IPS-11a (cell line): Measurements from ENCODE around the gene TNFAIP8L2.
A peak's percentile ranks its signal among the peaks of the same experiment; 100 is the strongest.

Experiments used
- H3K4me3 ChIP-seq: one replicate; pipeline ENCODE4 v1.5.1; 2013; ENCODE audit warnings: low read depth, low read length, control low read depth

The TNFAIP8L2 gene

DNA sequence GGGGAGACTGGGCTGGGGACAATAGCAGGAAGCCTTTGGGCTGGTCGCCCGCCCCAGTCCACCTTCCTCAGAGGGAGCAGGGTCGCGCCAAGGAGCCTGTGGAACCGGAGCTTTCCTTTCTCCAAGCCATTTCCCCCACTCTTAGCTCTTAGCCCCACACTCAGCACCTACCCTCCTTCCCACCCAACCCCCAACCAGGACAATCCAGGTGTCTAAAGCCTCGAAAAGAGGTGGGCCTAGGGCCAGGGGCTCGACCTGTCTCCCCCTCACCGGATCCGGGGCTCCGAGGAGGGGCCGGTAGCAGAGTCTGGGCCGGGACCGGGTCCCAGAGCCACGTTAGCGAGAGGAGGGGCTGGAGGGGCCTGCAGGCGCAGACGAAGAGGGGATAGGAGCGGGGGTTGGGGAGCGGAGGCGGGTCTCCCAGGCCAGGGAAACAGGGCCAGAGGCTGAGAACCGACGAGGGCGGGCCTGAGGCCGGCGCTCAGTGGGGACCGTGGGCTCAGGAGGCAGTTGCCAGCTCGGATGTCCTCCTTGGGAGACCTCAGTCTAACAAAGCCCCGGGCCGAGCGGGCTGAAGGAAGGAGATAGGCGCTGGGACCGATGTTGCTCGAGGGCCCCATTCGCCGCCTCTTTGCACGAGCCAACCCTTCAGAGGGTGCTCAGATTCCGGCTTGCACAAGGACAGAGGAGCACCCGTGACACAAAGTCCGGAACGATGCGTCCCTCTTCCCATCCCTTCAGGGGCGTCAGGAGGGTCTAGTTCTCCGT is 11.0 kb upstream of the TNFAIP8L2 start:
- H3K4me3 ChIP-seq, result peak overlapping the region; percentile 77

DNA sequence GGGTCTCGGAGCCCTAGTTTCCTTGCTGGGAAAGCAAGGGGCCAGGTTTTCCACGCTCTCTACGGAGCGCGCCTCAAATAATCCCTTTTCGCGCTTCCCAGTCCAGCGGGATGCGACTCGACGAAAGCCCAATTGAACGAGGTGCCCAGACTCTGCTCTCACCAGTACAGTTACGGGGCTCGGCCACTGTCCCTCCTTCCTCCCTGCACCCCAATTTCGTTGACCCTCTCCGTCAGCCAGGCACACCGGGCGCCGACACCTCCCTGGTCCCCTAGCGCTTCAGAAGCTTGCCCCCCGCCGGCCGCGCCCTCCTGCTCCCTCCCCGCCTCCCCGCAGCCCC is 10.4 kb upstream of the TNFAIP8L2 start:
- H3K4me3 ChIP-seq, result peak overlapping the region; percentile 77

DNA sequence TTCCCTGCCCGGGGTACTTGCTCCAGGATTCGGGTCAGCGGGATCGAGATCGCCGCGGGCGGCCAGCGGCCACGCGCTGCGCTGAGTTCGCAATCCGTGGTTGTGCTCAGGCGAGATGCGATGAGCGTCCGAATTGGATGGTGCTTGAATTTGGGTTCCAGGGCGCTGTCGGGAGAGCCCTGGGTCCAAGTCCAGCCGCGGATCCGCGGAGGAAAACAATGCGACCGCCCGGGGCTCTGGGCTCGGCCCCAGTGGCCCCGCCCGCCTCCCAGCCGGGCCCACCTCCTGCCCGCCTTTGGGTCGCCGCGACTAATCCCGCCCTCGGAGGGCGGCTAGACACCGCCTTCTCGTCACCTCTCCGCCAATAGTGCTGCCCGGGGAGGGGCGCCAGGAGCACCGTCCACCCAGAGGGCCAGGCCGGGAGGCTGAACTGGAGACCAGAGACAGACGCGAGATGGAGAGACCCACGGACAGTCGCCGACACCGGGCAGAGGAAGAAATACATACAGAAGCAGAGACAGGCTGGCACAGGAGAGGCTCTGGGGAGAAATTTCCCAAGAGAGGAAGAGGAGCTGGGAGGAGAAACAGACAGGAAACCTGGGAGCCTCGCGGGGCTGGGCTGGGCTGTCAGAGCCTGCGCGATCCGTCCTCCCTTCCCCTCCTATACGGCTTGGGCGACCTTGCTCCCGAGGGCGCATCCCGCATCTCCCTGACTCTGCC is 9.9 kb upstream of the TNFAIP8L2 start, which contains the start of gene SEMA6C:
TSS of gene SEMA6C (minus strand) at position 220 of the 720 bp plus-strand sequence. CDS start 4,010 bp downstream, outside the sequence.
- H3K4me3 ChIP-seq, result peak within 1 kb of the TSS; percentile 77

DNA sequence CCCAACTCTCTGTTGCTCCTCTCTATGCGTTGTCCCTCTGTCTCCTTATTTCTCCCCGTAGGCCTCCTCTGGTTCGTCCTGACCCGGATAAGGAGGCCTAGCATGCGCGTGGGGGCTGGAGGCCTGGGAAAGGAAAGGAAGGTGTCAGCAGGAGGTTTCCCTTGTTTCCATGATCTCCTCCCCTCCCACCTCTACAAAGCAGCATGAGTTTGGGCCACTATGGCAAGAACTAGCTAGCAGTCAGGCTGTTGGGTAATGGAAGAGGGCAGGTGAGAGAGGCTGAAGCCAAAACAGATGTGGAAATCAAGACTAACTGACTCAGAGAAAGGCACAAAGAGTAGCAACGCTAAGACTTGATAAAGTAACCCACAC is 9.3 kb upstream of the TNFAIP8L2 start:
- H3K4me3 ChIP-seq, result peak overlapping the region; percentile 77

DNA sequence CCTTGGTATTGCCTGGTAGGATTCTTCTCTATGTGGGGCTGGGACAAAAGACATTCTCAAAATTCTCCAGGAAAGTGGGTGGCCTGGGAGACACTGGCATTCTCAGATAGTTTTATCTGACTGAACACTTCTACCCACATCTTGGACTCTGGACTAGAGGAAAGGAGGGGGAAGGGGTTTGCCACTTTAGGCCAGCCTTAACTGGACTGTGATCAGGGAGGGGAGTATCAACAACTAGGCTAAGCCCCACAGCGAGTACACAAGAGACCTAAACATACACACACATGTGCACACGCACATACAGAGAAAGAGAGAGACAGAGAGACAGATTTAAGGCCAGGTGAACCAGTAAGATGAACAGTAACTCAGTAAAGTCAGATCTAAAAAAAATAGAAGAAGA is 8.8 kb upstream of the TNFAIP8L2 start:
- no peak overlapping the region for H3K4me3 ChIP-seq

DNA sequence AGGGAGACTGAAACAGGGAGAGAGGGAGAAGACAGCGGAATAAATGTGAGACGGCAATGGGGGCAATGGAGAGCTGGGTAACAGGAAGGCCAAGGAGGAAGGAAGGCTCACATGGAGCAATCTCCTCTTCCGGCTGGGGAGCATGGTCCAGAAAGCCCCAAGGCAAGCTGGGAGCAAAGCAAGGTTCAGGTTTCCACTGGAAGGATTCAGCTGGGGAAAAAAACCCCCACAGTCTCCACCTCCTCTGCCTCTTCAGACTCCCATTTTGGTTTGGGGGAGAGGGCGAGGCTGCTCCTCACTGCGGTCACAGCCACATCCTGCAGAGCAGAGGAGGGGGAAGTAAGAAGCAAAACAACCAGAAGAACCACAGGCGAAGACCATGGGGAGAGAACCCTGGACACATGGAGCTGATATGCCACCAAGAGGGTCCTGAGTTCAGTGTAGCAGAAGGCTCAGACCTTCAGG is 650 bp downstream of the TNFAIP8L2 start:
- H3K4me3 ChIP-seq, result no peak overlapping the region

DNA sequence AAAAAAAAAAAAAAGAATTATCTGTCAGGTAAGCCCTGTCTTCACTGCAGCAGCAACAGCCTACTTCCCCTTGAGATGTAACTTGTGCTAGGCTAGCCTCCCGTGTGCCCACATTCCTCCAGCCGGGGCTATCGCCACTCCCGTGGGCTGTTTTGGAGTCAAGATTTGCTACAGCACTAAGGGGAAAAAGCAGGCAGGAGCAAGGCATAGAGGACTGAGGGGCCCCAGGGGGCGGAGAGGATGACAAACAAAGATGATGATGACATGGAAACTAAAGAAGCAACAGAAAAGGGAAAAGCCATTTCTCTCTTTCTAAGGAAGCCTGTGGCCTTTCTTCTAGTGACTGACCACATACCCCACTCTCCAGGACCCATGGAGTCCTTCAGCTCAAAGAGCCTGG is 1.9 kb downstream of the TNFAIP8L2 start:
- H3K4me3 ChIP-seq, result no peak overlapping the region

DNA sequence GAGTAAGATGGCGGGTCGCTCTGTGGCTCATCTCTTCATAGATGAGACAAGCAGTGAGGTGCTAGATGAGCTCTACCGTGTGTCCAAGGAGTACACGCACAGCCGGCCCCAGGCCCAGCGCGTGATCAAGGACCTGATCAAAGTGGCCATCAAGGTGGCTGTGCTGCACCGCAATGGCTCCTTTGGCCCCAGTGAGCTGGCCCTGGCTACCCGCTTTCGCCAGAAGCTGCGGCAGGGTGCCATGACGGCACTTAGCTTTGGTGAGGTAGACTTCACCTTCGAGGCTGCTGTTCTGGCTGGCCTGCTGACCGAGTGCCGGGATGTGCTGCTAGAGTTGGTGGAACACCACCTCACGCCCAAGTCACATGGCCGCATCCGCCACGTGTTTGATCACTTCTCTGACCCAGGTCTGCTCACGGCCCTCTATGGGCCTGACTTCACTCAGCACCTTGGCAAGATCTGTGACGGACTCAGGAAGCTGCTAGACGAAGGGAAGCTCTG is 2.4 kb downstream of the TNFAIP8L2 start:
- no peak overlapping the region for H3K4me3 ChIP-seq

DNA sequence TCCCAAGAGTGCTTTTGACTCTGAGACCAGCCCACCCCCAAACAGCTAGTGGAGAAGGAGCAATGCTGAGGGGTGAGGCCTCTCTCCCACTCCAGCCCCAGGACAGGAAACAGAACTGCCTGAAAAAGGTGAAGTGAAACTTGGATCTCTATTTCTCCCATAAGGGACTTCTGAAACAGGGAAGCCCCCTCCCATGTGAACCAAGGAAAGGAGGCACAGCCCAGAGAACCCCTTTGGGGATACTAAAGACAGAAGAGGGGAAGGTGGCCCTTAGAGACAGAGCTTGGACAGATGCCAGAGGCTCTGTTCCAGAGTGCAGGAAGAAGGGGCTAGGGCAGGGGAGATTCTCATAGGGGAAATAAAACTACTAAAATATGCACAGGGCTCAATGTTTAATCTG is 2.9 kb downstream of the TNFAIP8L2 start:
- no peak overlapping the region for H3K4me3 ChIP-seq

DNA sequence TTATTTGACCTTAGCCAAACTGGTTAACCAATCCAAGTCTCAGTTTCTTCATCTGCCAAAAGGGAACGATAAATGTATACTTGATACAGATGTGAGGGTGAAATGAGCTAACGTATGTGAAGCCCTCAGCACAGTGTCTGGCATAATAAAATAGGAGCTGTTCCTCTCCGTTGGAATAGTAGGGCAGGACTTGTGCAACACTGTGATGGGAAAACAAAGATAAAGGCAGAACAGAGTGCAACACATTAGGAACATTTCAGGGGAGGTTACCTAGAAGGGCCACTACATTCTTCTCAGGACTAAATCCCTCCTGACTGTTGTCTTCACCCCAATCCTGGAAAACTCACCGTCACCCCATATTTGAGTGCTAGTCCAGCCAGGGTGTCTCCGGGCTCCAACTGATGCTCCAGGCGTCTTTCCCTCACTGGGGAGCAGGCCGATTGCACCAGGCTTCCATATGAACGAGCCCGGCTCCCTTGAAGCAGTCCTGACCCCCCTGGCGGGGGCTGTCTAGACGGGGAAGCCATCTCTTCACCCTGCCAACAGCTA is 8.4 kb downstream of the TNFAIP8L2 start:
- peak overlapping the region; percentile 99 for H3K4me3 ChIP-seq

DNA sequence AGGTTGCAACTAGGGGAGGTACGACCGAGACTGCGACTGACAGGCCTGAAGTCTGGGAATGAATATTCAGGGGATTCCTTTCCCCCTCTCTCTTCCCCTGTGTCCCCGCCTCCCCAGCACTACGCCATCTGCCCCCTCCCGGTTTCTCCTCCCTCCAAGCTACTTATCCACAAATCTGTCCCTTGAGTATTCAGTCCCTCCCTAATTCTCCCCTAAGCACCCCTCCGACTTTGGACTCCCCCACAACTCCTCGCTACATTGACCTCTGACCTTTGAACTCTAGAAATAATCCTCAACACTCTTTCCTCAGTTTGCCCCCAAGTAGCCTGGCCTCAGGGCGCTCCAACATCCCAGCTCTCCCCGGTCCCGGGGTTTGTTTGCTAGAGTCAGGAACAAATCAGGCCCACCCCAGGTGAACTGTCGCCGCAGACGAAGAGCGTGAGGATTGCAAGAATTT is 8.9 kb downstream of the TNFAIP8L2 start:
- peak overlapping the region; percentile 99 for H3K4me3 ChIP-seq

DNA sequence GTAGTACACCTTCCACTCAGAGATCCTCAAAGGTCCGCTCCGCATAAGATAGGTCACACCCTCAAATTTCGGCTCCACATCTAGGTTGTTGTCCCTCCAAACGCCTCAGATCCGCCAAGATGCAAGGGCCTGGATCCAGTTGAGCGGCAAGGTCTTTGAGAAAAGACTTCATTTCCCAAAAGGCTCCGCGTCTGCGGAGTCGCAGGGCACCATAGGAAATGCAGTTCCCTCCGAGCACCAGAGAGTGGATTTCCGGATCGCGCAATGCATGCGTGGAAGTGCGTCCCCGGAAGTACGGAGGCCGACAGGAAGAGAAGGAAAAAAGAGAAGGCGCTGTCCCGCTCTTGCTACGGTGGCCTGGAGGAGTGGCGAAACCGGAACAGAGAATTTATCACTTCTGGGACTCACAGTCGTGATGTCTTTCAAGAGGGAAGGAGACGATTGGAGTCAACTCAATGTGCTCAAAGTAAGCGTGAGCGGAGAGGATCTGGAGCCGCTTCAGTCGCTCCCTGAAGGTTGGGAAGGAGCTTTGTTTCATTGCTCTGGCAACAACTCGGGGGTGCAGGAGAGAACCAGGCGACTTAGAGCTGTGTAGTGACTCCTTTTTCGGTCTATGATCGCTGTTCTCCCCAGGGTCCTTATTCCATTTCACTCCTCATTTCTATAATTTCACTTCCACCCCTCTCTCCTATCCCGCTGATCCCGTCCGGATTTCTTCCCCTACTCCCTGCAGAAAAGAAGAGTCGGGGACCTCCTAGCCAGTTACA is 9.5 kb downstream of the TNFAIP8L2 start, which contains the start of the genes LYSMD1 and SCNM1:
TSS of gene LYSMD1 (minus strand) at position 165 of the 767 bp plus-strand sequence. CDS start 644 bp downstream, outside the sequence.
TSS of gene SCNM1 (plus strand) at position 407 of the 767 bp plus-strand sequence. CDS start at position 416, 9 bp downstream.
- peak within 1 kb of the TSS; percentile 99 for H3K4me3 ChIP-seq

DNA sequence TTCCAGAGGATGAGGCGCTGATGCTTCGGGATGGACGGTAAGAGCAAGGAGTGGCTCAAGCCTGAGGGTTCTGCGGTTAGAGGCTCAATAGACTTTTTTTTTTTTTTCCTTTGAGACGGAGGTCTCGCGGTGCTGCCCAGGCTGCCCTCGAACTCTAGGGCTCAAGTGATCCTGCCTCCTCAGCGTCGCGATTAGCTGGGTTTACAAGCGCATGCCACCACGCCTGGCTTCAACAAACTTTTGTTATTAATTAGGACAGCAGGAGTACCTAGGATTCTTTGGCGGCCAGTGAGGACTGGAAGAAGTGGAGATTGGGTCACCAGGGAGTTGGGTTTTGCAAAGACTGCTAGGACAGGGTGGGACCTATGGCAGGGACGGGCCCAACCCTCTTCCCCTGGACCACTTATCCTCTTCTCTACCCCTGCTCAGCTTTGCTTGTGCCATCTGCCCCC is 10.1 kb downstream of the TNFAIP8L2 start:
- H3K4me3 ChIP-seq, result peak overlapping the region; percentile 99

DNA sequence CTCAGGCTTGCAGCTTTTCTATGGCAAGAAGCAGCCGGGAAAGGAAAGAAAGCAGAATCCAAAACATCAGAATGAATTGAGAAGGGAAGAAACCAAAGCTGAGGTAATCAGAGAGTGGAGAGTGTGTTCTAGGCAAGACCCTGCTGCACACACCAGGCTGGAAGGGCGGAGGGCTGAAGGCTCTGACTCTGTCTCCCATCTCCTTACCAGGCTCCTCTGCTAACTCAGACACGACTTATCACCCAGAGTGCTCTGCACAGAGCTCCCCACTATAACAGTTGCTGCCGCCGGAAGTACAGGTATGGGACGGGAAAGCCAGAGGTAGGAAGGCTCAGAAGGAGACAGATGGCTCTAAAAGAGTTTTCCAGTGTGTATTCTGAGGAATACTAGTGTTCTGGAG is 10.7 kb downstream of the TNFAIP8L2 start:
- H3K4me3 ChIP-seq, result no peak overlapping the region

DNA sequence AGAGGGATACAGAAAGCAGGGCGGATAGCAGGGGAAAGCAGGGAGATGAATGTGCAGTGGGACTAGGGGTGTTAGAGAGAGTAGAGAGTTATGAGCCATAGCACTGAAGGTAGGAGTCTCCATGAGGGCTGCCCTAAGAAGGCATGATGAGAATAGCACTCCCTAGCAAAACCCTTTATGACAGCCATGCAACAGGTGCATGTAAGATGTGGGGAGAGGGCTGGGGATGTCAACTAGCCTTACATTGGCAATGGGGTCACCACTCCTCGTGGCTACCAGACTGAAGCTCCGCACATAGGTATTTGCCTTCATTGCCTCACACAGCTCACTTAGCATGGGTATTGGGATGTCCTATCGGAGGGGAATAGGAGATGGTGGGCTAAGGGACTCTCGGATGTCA is 14.7 kb downstream of the TNFAIP8L2 start:
- H3K4me3 ChIP-seq, result no peak overlapping the region

DNA sequence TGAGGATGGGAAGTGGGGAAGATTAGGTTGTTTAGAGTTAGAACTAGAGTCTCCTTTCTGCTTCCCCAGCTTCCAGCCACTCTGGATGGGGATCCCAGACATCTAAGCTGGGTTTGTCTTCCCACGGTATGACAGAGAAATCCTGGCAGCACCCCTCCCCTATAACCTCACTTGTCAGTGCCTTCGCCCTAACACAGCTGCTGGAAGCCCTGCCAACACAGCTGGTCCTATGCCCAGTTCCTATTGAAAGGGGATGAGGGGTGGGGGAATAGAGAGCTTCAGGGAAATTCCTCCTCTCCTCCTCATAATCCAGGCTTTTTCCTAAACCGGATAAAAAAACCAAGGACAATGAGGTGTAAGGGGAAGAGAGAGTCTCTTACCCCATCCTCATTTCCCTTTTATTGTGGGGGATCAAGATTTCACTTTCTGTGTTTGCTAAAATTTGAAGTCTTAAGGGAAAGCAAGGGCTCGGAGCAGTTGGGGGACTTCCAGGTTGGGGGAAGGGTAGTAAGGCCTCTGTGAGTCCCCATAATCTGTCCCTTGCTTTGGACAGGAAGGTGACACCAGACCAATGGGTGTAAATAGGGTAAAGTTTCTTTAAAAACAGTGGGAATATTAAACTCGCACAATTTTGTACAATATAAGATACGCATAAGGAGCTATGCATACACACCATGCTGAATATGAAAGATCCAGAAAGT is 18.7 kb downstream of the TNFAIP8L2 start:
- no peak overlapping the region for H3K4me3 ChIP-seq

DNA sequence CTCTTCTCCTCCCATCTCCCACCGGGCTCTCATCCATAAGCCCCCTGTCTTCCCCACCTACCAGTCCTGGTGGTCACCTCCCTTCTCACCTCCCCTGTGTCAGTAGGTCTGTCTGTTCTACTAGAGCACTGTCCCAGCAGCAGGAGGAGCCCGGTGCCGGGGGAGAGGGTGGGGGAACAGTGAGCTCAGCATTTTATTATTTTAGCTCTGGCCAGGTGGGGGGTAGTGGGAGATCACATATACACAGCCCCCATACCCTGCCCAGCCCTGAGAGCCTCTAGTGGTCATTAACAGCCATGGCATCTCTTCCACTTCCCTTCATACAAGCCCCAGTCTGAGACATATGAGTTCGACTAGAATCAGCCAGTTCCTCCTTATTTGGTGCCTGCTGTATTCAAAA is 19.4 kb downstream of the TNFAIP8L2 start, which contains the start of gene TMOD4:
TSS of gene TMOD4 (minus strand) at position 119 of the 400 bp plus-strand sequence. CDS start 1,106 bp downstream, outside the sequence.
- no peak within 1 kb of the TSS for H3K4me3 ChIP-seq

DNA sequence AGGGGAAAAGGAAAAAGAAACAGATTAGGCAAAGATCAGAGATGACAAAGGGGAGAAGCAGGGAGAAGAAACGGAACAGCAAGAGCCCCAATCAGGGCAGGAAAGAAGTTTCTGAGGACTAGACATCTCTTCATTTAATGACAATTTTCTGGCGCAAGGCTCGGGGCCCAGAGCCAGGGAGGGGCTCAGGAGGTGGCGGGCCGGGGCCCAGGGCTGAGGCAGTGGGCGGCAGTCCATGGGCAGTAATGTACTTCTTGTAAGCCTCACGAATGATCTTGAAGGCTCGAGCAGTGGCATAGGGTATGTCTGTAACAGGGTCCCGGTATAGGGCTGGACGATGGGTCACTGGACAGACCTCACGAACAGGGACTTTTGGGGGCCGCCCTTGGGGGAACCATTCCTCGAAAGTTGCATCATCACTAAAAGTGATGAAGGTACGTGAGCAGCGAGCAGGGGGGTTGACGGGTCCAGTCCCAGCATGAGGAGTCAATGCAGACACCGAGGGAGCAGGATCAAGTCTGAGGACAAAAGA is 20.1 kb downstream of the TNFAIP8L2 start:
- no peak overlapping the region for H3K4me3 ChIP-seq

DNA sequence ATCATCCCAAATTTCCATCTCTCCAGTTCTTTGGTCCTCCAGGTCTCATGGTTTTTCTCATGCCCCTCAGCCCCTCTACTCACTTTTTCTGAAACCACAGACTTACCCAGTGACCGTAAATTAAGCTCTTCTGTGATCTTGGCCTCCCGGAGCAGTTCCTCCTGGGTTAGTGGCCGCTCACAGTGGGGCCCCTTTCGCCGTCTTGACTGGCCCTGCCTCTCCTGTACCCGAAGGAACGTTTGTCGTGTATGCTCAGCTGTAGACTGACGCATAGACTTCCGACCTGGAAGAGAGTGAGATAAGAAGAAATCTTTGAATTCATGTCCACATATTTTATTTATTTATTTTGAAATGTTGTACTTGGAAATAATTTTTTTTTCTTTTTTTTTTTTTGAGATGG is 27.8 kb downstream of the TNFAIP8L2 start:
- H3K4me3 ChIP-seq, result no peak overlapping the region

DNA sequence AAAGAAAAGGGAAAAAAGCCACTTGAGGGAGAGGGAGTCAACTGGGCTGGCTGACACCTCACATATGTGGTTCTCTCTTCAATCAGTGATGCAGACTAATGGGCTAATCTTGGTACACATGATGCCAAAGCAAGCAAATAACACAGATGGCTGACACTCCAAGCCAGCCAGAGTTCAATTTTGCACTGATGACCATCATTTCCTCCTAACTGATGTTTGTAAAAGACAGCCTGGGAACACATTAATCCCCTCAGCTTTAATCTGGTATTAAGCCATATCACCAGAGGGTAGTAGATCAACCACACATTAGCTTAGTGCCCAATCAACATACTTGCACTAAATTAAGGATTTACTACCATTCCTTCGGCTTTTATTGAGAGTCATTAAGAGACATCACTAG is 30.8 kb downstream of the TNFAIP8L2 start:
- no peak overlapping the region for H3K4me3 ChIP-seq
